Measurements from ENCODE around the gene KCNJ6.

The KCNJ6 gene

DNA sequence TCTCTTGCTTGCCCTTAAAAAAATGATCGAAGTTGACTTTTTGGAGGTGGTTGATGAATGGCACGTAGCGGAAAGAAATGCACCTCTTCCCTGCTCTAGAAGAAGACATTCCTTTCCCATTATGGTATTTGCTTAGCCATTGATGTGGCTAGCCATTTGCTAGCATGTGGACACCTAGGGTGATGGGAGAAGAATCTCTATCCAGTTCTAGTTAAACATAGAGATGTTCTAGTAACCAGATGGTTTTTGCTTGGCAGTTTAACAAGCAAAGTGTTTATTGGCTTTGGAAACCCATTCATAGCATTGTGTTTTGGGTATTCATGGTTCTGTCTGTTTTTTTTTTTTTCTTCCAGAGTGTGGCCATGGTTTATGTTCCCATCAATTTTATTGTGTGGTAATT lies 78.9 kb downstream of the KCNJ6 start:
- H3K27ac ChIP-seq, result no peak overlapping the region
- no peaks in the 10 kb centered on the region for H3K27me3 ChIP-seq (replicated peaks)
- TF ChIP-seq, protein P1, sequence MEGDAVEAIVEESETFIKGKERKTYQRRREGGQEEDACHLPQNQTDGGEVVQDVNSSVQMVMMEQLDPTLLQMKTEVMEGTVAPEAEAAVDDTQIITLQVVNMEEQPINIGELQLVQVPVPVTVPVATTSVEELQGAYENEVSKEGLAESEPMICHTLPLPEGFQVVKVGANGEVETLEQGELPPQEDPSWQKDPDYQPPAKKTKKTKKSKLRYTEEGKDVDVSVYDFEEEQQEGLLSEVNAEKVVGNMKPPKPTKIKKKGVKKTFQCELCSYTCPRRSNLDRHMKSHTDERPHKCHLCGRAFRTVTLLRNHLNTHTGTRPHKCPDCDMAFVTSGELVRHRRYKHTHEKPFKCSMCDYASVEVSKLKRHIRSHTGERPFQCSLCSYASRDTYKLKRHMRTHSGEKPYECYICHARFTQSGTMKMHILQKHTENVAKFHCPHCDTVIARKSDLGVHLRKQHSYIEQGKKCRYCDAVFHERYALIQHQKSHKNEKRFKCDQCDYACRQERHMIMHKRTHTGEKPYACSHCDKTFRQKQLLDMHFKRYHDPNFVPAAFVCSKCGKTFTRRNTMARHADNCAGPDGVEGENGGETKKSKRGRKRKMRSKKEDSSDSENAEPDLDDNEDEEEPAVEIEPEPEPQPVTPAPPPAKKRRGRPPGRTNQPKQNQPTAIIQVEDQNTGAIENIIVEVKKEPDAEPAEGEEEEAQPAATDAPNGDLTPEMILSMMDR (IDR thresholded peaks at IDR 0.05; ENCODE audit: low read depth, low read length, missing control alignments), result no peak
- H3K36me3 ChIP-seq (replicated peaks), result no peaks in the 10 kb centered on the region
- in situ Hi-C loops (cut with HindIII; ENCODE audit: low pct_ligation_motif_present, low sequenced_read_pairs), result no loop called here
- DNase-seq, result no peak
- H3K4me3 ChIP-seq (ENCODE audit: low read depth, low read length), result no peak overlapping the region

DNA sequence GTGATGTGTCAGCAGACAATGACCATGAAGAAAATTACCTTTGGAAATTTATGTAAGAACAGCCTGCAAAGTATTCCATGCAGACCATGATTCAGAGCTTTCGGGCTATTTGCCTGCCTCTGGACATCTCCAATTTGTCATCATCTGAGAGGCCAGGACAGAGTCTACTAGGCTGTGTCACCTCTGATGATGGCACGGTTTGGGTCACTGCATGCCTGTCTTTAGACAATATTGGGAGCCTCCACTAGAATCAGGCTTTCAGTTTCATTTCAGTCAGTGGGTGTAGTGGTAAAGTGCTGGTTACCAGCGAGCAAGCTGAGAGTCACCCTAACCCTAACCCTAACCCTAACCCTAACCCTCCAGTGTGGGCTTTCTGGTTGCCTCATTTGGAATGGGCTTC lies 80.8 kb downstream of the KCNJ6 start:
- no peak for DNase-seq
- H3K27me3 ChIP-seq (replicated peaks), result no peaks in the 10 kb centered on the region
- no peaks in the 10 kb centered on the region for H3K36me3 ChIP-seq (replicated peaks)
- no peak overlapping the region for H3K4me3 ChIP-seq (ENCODE audit: low read depth, low read length)
- TF ChIP-seq, protein P1 (IDR thresholded peaks at IDR 0.05; ENCODE audit: low read depth, low read length, missing control alignments), result no peak
- in situ Hi-C loops (cut with HindIII; ENCODE audit: low pct_ligation_motif_present, low sequenced_read_pairs), result no loop called here
- no peak overlapping the region for H3K27ac ChIP-seq

DNA sequence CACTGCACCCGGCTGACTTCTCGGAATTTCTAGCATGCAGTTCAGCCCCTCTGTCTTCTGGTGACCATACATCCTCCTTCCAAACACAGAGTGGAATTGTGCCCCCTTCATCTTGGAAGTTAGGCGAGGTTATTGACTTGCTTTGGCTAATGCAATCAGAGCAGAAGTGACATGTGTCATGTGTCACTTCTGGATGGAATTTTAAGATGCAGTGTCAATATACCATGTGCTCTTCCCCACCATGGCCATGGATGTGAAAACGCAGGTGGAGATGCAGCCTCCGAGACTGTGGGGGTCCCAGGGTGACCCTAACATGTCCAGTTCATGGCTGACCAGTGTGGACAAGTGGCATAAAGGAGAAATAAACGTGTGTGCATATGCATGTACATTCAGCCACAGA lies 83.0 kb downstream of the KCNJ6 start:
- no peak overlapping the region for H3K27ac ChIP-seq
- in situ Hi-C loops (cut with HindIII; ENCODE audit: low pct_ligation_motif_present, low sequenced_read_pairs), result no loop called here
- TF ChIP-seq, protein P1 (IDR thresholded peaks at IDR 0.05; ENCODE audit: low read depth, low read length, missing control alignments), result no peak
- H3K27me3 ChIP-seq (replicated peaks), result no peaks in the 10 kb centered on the region
- no peak overlapping the region for H3K4me3 ChIP-seq (ENCODE audit: low read depth, low read length)
- no peak for DNase-seq
- H3K36me3 ChIP-seq (replicated peaks), result no peaks in the 10 kb centered on the region

DNA sequence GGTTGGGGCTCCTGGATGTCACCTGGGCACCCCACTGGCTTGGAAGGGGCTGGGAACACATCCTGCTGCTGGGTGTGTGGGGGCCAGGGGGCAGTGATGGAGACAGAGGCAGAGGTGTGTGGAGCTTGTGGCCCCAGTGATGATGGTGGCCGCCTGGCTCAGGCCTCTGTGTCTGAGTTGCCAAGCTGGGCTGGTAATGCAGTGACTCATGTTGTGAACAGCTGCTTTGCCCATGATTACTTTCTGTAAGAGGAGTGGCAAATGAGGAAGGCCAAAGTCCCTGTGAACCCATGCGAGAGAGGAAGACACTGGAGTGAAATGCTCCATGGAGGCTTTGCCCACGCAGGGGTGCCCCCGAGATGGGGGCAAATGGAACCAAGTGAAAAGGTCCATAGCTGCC lies 86.8 kb downstream of the KCNJ6 start:
- TF ChIP-seq, protein P1 (IDR thresholded peaks at IDR 0.05; ENCODE audit: low read depth, low read length, missing control alignments), result no peak
- DNase-seq, result peak; percentile 24

DNA sequence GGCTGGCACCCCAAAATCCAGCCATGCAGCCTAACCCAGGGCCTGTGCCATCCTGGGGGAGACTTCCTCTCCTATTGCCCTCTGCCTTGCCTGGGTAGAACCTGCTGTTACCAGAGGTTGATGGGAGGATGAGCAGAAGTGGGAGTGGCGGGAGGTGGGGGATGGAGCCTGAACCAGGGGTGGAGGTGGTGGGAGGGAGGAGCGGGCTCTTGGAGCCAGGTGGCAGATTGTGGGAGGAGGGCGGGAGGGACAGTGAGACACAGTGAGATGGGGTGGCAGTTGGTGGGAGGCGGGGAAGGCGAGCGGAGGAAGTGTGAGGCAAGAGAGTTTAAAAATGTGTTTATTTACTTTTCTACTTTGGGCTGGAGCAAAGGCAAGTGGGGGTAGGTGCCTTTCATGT lies 87.3 kb downstream of the KCNJ6 start:
- H3K27ac ChIP-seq, result no peak overlapping the region

More for the DNA sequence above, 86.8 kb downstream of the KCNJ6 start:
- in situ Hi-C loops (cut with HindIII; ENCODE audit: low pct_ligation_motif_present, low sequenced_read_pairs), result no loop called here
- Histone ChIP-seq H3K4me3 (ENCODE audit: low read depth, low read length) (no peak overlapping the region), H3K36me3 (replicated peaks) (no peaks in the 10 kb centered on the region), H3K27me3 (replicated peaks) (no peaks in the 10 kb centered on the region), H3K27ac (no peak overlapping the region)

DNA sequence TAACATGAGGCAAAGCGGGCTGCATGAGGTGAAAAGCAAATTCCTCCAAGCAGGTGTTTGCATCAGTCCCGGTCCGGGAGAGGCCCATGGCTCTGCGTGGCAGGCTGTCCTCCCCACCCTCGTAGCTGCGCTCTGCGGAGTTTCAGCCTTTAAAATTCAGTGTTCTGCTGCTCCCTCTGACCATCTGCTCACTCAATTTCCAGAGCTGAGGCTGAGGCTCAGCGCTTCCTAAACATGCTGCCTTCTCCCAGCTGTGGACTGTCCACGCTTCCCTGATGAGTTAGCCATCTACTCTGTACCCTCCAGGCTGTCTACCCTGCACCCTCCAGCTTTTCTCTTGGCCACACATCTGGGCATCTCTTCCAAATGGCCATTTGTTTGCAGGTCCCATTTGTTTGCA lies 87.7 kb downstream of the KCNJ6 start:
- in situ Hi-C loops (cut with HindIII; ENCODE audit: low pct_ligation_motif_present, low sequenced_read_pairs), result no loop called here
- no peaks in the 10 kb centered on the region for H3K27me3 ChIP-seq (replicated peaks)
- H3K4me3 ChIP-seq (ENCODE audit: low read depth, low read length), result no peak overlapping the region
- no peaks in the 10 kb centered on the region for H3K36me3 ChIP-seq (replicated peaks)
- TF ChIP-seq, protein P1 (IDR thresholded peaks at IDR 0.05; ENCODE audit: low read depth, low read length, missing control alignments), result no peak
- no peak for DNase-seq
- no peak overlapping the region for H3K27ac ChIP-seq

More for the DNA sequence above, 87.3 kb downstream of the KCNJ6 start:
- Histone ChIP-seq H3K4me3 (ENCODE audit: low read depth, low read length) (no peak overlapping the region), H3K27me3 (replicated peaks) (no peaks in the 10 kb centered on the region), H3K36me3 (replicated peaks) (no peaks in the 10 kb centered on the region)
- in situ Hi-C loops (cut with HindIII; ENCODE audit: low pct_ligation_motif_present, low sequenced_read_pairs), result no loop called here
- TF ChIP-seq, protein P1 (IDR thresholded peaks at IDR 0.05; ENCODE audit: low read depth, low read length, missing control alignments), result no peak
- no peak for DNase-seq
